RWPE2 (cell line): ENCODE data around the gene CAPN10.

ENCODE experiments used
- ATAC-seq: fragments of 200-7000 bp; cut with Tn5 transposase; 3 replicates; pipeline ENCODE4 v1.9.1; 2021; ENCODE audit warnings: low read depth
- DNase-seq: peaks from one replicate; pipeline ENCODE4 v3.0.0-alpha.2; 2020; ENCODE audit warnings: low spot score
- H3K27ac ChIP-seq: fragments of 450-650 bp; 2 replicates; pipeline ENCODE4 v1.5.1; 2017; ENCODE audit warnings: mild to moderate bottlenecking; ENCODE audit not compliant: poor library complexity, severe bottlenecking
- H3K27me3 ChIP-seq: fragments of 250-450 bp; sonication (Bioruptor Pico); 2 replicates; pipeline ENCODE4 v1.5.1; 2021; ENCODE audit warnings: mild to moderate bottlenecking, moderate library complexity; ENCODE audit not compliant: insufficient read depth, poor library complexity, severe bottlenecking
- H3K36me3 ChIP-seq: fragments of 250-450 bp; sonication (Bioruptor Pico); 2 replicates; pipeline ENCODE4 v1.5.1; 2020; ENCODE audit warnings: low read depth, mild to moderate bottlenecking, moderate library complexity
- H3K4me1 ChIP-seq: fragments of 250-450 bp; sonication (Bioruptor Pico); 2 replicates; pipeline ENCODE4 v1.5.1; 2021; ENCODE audit warnings: mild to moderate bottlenecking, moderate library complexity; ENCODE audit not compliant: insufficient read depth, poor library complexity, severe bottlenecking
- H3K4me3 ChIP-seq: fragments of 250-450 bp; sonication (Bioruptor Pico); 2 replicates; pipeline ENCODE4 v1.5.1; 2021; ENCODE audit warnings: mild to moderate bottlenecking, moderate library complexity; ENCODE audit not compliant: severe bottlenecking
- H3K9me3 ChIP-seq: fragments of 250-450 bp; sonication (Bioruptor Pico); 2 replicates; pipeline ENCODE4 v1.5.1; 2021; ENCODE audit warnings: mild to moderate bottlenecking, moderate library complexity; ENCODE audit not compliant: severe bottlenecking
- CTCF ChIP-seq: fragments of 450-650 bp; IDR thresholded peaks from one replicate; pipeline ENCODE4 v1.5.1; 2017; ENCODE audit warnings: mild to moderate bottlenecking, moderate library complexity; ENCODE audit not compliant: poor library complexity, severe bottlenecking

CAPN10 gene

GRCh38 chr2:240579071-240579762, 7.3 kb upstream of the CAPN10 start:
- H3K4me1 ChIP-seq: peaks cover 26% of the 10 kb centered on the region
- H3K4me3 ChIP-seq: no peak overlapping the region
- no peak for ATAC-seq
- H3K36me3 ChIP-seq: peaks cover 18% of the 10 kb centered on the region
- H3K27me3 ChIP-seq: no peaks in the 10 kb centered on the region
- no peak for TF ChIP-seq CTCF
- peak overlapping the region; percentile 74 for H3K27ac ChIP-seq
- DNase-seq: no peak
- H3K9me3 ChIP-seq: no peaks in the 10 kb centered on the region

- Histone ChIP-seq H3K9me3 (no peaks in the 10 kb centered on the region), H3K4me3 (no peak overlapping the region), H3K27me3 (no peaks in the 10 kb centered on the region), H3K27ac (peak overlapping the region; percentile 74), H3K4me1 (peaks cover 28% of the 10 kb centered on the region), H3K36me3 (peaks cover 20% of the 10 kb centered on the region)
- peak; percentile 84 for ATAC-seq
- TF ChIP-seq CTCF: peak; percentile 42
- DNase-seq: no peak
These were observed 6.5 kb upstream of the CAPN10 start for GRCh38 chr2:240579771-240580614.

- H3K4me3 ChIP-seq: no peak overlapping the region
- DNase-seq: no peak
- peaks cover 18% of the 10 kb centered on the region for H3K36me3 ChIP-seq
- no peaks in the 10 kb centered on the region for H3K27me3 ChIP-seq
- H3K27ac ChIP-seq: peak overlapping the region; percentile 74
- peaks cover 32% of the 10 kb centered on the region for H3K4me1 ChIP-seq
- ATAC-seq: no peak
- H3K9me3 ChIP-seq: no peaks in the 10 kb centered on the region
- no peak for TF ChIP-seq CTCF
These were observed 4.7 kb upstream of the CAPN10 start for GRCh38 chr2:240581811-240582210.

GRCh38 chr2:240582781-240583180, 3.8 kb upstream of the CAPN10 start:
- Histone ChIP-seq H3K4me3 (no peak overlapping the region), H3K4me1 (peaks cover 35% of the 10 kb centered on the region), H3K9me3 (no peaks in the 10 kb centered on the region), H3K27ac (peak overlapping the region; percentile 74), H3K36me3 (peaks cover 14% of the 10 kb centered on the region), H3K27me3 (no peaks in the 10 kb centered on the region)
- DNase-seq (no peak), ATAC-seq (no peak)
- TF ChIP-seq CTCF: no peak
